ENCODE results near the gene XKRX.

Gene XKRX

GRCh38 chrX:100928660-100929613 lies at the start of gene XKRX:
XKRX (minus strand) TSS chrX:100928917; CDS start chrX:100928304, 613 bp downstream.
- peak in 11 of 51 donors; percentile 0 to 3 (median 1) for DNase-seq

GRCh38 chrX:100976211-100976610 lies 47.5 kb upstream of the XKRX start:
- DNase-seq, result no peak

- DNase-seq, result no peak
Measured at GRCh38 chrX:100975212-100975611, 46.5 kb upstream of the XKRX start.

DNA sequence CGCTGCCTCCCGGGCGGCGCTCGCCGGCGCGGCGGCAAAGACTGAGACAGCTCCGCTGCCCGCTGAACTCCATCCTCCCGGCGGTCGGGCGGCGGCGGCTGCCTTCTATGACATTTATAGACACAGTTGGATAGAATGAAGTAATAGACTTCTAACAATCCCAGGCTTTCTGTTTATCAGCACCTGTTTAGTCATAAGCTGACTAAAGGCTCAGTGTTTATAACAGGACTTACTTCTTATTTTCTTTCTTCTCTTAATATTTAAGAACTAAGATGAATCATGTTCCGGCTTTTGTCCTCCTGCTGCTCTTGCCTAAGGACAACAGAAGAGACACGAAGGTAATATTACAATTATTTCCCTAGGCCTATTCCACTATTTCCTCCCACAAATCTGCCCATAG lies 44.7 kb upstream of the XKRX start:
- no peak for DNase-seq

- no peak for DNase-seq
Measured at GRCh38 chrX:100969936-100970335, 41.2 kb upstream of the XKRX start.

GRCh38 chrX:100969408-100969807 lies 40.7 kb upstream of the XKRX start, which contains the start of gene ARL13A:
ARL13A (plus strand) TSS chrX:100969708; CDS start chrX:100973690, 3,982 bp downstream.
- DNase-seq, result no peak

DNA sequence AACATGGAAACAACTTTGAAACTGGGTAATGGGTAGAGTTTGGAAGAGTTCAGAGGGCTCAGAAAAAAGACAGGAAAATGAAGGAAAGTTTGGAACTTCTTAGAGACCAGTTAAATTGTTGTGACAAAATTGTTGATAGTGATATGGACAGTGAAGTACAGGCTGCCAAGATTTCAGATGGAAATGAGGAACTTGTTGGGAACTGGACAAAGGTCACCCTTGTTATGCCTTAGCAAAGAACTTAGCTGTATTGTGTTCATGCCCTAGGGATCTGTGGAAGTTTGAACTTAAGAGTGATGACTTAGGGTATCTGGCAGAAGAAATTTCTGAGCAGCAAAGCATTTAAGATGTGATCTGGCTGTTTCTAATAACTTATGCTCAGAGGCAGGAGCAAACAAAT lies 35.6 kb upstream of the XKRX start:
- no peak for DNase-seq

GRCh38 chrX:100962811-100963210 lies 34.1 kb upstream of the XKRX start:
- DNase-seq, result no peak

DNA sequence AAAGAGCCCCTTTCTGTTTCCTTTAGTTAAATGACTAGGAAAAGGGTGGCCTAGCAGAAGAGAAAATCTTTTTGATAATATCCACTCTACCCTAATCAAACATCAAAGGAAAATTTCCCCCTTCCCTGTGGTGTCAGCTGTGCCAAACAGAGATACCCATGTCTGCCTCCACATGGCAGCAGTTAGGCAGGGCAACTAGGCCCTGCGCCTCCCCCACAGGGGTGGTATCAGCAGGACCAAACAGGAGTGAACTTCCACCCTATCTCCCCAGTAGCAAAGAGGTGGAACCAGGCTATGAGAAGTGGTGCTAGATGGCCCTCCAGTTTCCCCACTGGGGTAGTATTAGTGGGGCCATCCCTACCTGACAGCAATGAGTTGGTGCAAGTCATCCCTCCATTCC lies 19.8 kb upstream of the XKRX start:
- no peak for DNase-seq

DNA sequence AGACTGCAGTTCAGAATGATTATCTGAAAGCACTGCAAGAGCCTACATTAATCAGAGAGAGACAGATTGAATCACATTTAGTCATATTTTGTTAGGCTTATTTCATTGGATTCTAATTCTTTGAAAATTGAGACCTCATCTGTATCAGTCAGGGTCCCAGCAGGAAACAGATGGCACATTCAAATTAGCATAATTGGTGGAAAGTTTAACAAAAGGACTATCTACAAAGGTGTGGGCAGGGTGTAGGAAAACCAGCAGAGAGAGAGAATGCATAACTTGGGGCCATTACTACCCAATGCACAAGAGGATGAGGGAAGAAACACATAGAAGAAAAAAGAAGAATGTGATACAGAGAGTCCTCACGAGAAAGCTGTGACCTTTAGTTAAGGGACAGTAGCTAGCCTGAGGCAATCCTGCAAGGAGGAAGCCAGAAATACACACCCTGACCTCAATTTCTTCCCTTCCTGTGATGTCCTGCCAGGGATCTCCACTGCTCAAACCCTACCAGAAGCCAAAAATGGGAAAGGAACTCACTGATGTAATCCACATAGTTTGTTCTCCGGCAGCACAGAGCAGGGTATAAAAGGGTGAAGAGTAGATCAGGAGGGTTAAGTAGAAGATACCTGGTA lies 17.7 kb upstream of the XKRX start:
- DNase-seq, result no peak

DNA sequence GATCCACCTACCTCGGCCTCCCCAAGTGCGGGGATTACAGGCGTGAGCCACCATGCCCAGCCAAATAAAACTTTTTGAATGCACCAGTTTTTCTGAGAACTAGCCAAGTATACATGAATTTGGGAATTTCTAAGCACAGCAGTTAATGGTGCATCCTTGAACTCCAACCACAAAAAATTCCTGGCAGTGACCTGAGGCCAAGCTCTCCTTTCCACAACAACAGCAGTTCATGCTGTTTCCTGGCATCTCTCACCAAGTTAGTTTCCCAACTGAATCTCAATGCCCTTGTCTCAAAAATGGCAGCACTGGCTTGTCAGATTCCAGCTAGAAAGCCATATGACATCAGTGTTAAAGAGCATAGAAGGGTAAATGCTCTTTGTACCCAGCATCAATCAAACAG lies 15.9 kb upstream of the XKRX start:
- no peak for DNase-seq

DNA sequence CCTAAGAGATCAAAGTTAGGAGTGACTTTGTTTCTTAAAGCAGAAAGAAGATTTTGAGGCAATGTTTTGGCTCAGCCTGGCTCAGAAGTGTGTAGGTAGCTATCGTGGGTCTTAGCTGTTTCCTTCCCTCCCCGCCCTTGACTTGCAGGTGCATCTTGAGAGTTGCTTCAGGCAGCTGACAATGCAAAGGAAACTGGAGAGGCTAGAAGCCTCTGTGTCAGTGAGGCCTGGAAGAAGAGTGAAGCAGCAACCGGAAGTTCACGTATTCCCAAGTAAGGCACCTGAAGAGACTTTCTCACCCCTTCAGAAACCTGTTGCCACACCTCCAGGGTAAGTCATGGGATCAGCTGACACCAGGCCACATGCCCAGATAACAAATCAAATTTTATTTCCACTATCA lies 10.6 kb upstream of the XKRX start:
- no peak for DNase-seq

GRCh38 chrX:100935767-100936166 lies 7.0 kb upstream of the XKRX start:
- no peak for DNase-seq

DNA sequence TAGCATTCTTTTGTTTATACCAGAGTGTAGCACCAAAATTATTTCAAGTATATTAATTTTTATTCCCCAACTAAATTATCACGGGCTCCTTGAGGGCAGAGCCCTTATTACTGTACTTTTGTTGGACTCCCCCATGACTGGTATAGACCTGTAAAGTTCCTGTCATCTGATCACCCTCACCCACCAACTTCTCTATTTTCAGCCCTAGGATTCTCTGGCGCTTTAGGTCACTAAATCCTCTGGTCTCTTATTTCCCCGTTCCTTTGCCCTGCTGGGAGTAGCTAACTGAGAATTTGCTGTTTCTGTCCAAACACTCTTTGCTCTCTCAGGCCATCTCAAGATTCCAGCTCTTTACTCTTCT lies 3.2 kb upstream of the XKRX start:
- DNase-seq, result no peak

DNA sequence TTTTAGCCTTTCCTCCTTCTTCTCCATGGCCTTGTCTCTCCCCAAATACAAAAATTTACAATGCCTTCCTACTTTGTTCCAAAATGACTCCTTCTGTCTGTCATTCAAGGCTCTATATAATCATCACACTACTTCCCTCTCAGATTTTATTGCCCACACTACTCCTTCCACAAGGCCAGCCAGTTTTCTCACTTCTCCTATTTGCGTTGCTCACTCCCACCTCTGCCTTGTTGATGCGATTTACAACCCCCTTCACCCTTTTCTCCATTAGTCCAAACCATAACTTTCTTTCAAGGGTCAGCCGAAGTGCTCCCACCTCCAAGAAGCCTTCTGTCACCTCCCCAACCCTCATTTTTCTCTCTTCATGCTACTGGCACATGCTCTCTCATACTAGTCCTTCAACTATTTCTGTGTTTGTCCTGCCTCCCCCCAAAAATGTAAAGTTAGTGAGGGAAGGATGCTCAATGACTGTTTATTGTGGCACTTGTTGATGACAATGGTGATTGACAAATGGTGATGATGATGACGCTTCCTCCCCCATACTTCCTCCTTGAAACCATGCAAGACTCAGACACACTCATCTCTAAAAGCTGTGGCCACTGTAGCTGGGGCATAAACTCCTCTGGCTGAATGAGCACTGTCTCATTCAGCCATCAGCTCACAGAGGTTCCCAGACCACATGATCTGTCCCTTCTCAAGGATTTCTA lies 2.7 kb upstream of the XKRX start:
- no peak for DNase-seq

- DNase-seq, result no peak
Measured at GRCh38 chrX:100926453-100926852, 2.3 kb downstream of the XKRX start.

GRCh38 chrX:100924375-100924774 lies 4.3 kb downstream of the XKRX start:
- DNase-seq, result no peak

GRCh38 chrX:100915562-100915961 lies 13.2 kb downstream of the XKRX start:
- DNase-seq, result no peak

GRCh38 chrX:100913111-100913510 lies 15.6 kb downstream of the XKRX start:
- no peak for DNase-seq

DNA sequence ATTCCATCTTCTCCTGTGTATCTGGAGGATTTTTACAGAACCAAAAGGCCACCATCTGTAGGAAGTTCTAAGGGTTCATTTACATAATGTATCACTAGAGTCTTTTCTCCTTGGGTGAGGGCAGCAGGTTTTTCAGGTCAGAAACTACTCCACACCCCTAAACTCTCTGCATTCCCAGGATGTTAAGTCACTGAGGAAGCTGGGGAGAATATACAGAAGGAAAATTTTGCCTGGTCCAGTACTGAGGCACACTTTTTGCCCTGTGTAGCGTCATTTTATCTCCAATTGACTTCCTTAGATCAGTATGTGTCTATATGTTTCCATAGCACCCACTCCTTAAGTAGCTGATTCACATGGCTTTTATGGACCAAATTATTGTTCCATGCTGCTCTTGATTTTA lies 17.0 kb downstream of the XKRX start:
- DNase-seq, result no peak

DNA sequence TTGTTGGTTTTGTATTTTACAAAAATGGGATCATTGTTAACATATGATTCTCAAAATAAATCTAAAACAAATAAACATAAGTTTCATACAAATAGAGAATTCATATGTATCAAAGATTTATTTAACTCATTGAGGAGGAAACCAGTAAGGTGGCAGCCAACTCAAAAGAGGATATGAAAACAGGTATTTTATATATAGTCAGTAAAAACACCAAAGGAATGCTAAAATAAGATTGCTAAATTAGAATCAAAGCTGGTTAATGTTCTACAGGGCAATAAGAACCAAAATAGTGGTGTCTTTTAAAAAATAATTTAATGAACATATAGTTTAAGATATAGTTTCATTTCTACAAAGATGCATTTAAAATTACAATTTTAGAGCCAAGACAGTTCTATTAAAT lies 23.1 kb downstream of the XKRX start:
- DNase-seq, result no peak

GRCh38 chrX:100904433-100904832 lies 24.3 kb downstream of the XKRX start:
- no peak for DNase-seq

Data from hypothalamus (tissue), 51 donors.